K562 (cell line): Measurements from ENCODE around the gene ERCC2. TPM values are rescaled to one million over a fixed set of nuclear protein-coding genes. Genes with fewer than 3 reads are reported as not detected.

Source experiments
- CCAR2 ChIP-seq: fragments of 200-400 bp; formaldehyde crosslinking; IDR thresholded peaks from 2 replicates; pipeline ENCODE4 v1.6.1; 2017; ENCODE audit warnings: mild to moderate bottlenecking, low read depth, low read length
- CHCHD3 ChIP-seq: fragments of 250-450 bp; sonication (Bioruptor Pico); IDR thresholded peaks from 2 replicates; pipeline ENCODE4 v2.1.2; 2022; ENCODE audit warnings: mild to moderate bottlenecking
- DNMT1 ChIP-seq: fragments of 450-650 bp; IDR thresholded peaks from 2 replicates; pipeline ENCODE4 v1.6.1; 2016; ENCODE audit warnings: antibody characterized with exemption, mild to moderate bottlenecking
- FOXJ2 ChIP-seq: fragments of 200-800 bp; sonication (Bioruptor generic); IDR thresholded peaks from 2 replicates; pipeline ENCODE4 v1.6.1; 2016; ENCODE audit warnings: missing genetic modification characterization, missing compliant biosample characterization
- HNRNPL ChIP-seq: fragments of 200-400 bp; formaldehyde crosslinking; IDR thresholded peaks from 2 replicates; pipeline ENCODE4 v1.6.1; 2017; ENCODE audit warnings: low read depth, mild to moderate bottlenecking, low read length
- KAT7 ChIP-seq: sonication (generic); formaldehyde crosslinking; IDR thresholded peaks from 2 replicates; pipeline ENCODE4 v1.8.0; 2022; ENCODE audit warnings: missing genetic modification reagents, mild to moderate bottlenecking, borderline replicate concordance
- KDM5B ChIP-seq: fragments of 200-600 bp; sonication (generic); IDR thresholded peaks from 2 replicates; pipeline ENCODE4 v1.6.1; 2012; ENCODE audit warnings: low read depth, mild to moderate bottlenecking, moderate library complexity, low read length, control low read depth, inconsistent platforms; ENCODE audit not compliant: insufficient replicate concordance
- NRF1 ChIP-seq, 2 experiments: fragments of 450-650 bp; IDR thresholded peaks in 1 of 2; conservative IDR thresholded peaks in 1 of 2; 2 replicates each; pipeline ENCODE4 v1.6.1; 2014; ENCODE audit warnings: mild to moderate bottlenecking in 2 of 2
- RCOR1 ChIP-seq, 2 experiments: IDR thresholded peaks; 2 replicates each; pipeline ENCODE4 v1.6.1; 2012; ENCODE audit warnings: low read depth in 2 of 2, low read length in 2 of 2, borderline replicate concordance in 1 of 2, improper control_type of control experiment in 1 of 2
- SETDB1 ChIP-seq: IDR thresholded peaks from one replicate; pipeline ENCODE4 v1.6.1; 2012; ENCODE audit warnings: low read length, control low read depth, inconsistent platforms
- SIN3A ChIP-seq, 2 experiments: fragments of 150-350 bp in 1 of 2; IDR thresholded peaks; 2 replicates each; pipeline ENCODE4 v1.6.1; 2011 to 2016; ENCODE audit warnings: borderline replicate concordance in 2 of 2, low read depth in 2 of 2, low read length in 2 of 2, mild to moderate bottlenecking in 2 of 2, moderate library complexity in 2 of 2; ENCODE audit not compliant: control insufficient read depth in 1 of 2
- TEAD4 ChIP-seq, 2 experiments: sonication (generic) in 1 of 2; formaldehyde crosslinking in 1 of 2; IDR thresholded peaks; 2 replicates each; pipeline versions ENCODE4 v1.6.1 to v1.8.0; 2012 to 2022; ENCODE audit warnings: borderline replicate concordance in 1 of 2, inconsistent platforms in 1 of 2, low read length in 1 of 2, mild to moderate bottlenecking in 1 of 2, missing genetic modification reagents in 1 of 2
- WHSC1 ChIP-seq: IDR thresholded peaks from one replicate; pipeline ENCODE4 v1.6.1; 2012; ENCODE audit warnings: low read length, control low read depth, inconsistent platforms
- XRCC5 ChIP-seq: fragments of 200-400 bp; formaldehyde crosslinking; IDR thresholded peaks from 2 replicates; pipeline ENCODE4 v1.6.1; 2017; ENCODE audit warnings: low read depth, mild to moderate bottlenecking, low read length
- ZEB2 ChIP-seq: fragments of 450-650 bp; IDR thresholded peaks from 2 replicates; pipeline ENCODE4 v1.6.1; 2016
- ZNF239 ChIP-seq: fragments of 250-450 bp; sonication (Bioruptor Pico); IDR thresholded peaks from 2 replicates; pipeline ENCODE4 v1.4.0; 2020; ENCODE audit warnings: mild to moderate bottlenecking
- ZNF75A ChIP-seq: fragments of 450-650 bp; formaldehyde crosslinking; IDR thresholded peaks from 2 replicates; pipeline ENCODE4 v1.4.0; 2020; ENCODE audit warnings: mild to moderate bottlenecking
- polyA plus RNA-seq, 8 experiments: library from polyadenylated mRNA; depleted of rRNA in 4 of 8; stranded (reverse) in 5 of 8; unstranded in 3 of 8; fragments of >200 nt; fragmentation: Nextera tagmentation in 2 of 8; fragmentation: Illumina TruSeq in 1 of 8; extraction: Ambion mirVana in 2 of 8; extraction: Trizol in 1 of 8; gene quantifications; 2 replicates each; pipeline versions ENCODE4 v1.2.1 to v1.2.3, GENCODE V29; 2011 to 2014; ENCODE audit warnings: inconsistent platforms in 1 of 8, missing spikeins in 1 of 8
- total RNA-seq, 7 experiments: library from RNA; depleted of rRNA in 6 of 7; stranded (reverse); fragments of >200 nt in 6 of 7; fragmentation: Illumina TruSeq in 2 of 7; extraction: Trizol in 2 of 7; gene quantifications; 2 replicates each; pipeline versions ENCODE4 v1.2.1 to v1.2.3, GENCODE V29; 2011 to 2021; ENCODE audit warnings: low replicate concordance in 1 of 7
- TF ChIP-seq, protein P1 (sequence below): fragments of 450-650 bp; IDR thresholded peaks from 2 replicates; pipeline ENCODE4 v1.6.1; 2016
- TF ChIP-seq, protein P2 (sequence below): fragments of 200-800 bp; sonication (Bioruptor generic); IDR thresholded peaks from 2 replicates; pipeline ENCODE4 v1.6.1; 2017; ENCODE audit warnings: missing genetic modification characterization, missing compliant biosample characterization
- TF ChIP-seq, protein P3 (sequence below): sonication (generic); formaldehyde crosslinking; IDR thresholded peaks from 2 replicates; pipeline ENCODE4 v1.8.0; 2022; ENCODE audit warnings: mild to moderate bottlenecking, missing genetic modification reagents
- TF ChIP-seq, protein P4 (sequence below): fragments of 250-450 bp; sonication (Bioruptor Pico); IDR thresholded peaks from 2 replicates; pipeline ENCODE4 v1.4.0; 2020; ENCODE audit warnings: borderline replicate concordance

The ERCC2 gene
- total and polyA plus RNA-seq, 9 of the 15 experiments (the other 6 are each of a cell fraction or from before 2014, with no cell fraction given), result 2.2 to 55.9 (median 23.4) TPM

DNA sequence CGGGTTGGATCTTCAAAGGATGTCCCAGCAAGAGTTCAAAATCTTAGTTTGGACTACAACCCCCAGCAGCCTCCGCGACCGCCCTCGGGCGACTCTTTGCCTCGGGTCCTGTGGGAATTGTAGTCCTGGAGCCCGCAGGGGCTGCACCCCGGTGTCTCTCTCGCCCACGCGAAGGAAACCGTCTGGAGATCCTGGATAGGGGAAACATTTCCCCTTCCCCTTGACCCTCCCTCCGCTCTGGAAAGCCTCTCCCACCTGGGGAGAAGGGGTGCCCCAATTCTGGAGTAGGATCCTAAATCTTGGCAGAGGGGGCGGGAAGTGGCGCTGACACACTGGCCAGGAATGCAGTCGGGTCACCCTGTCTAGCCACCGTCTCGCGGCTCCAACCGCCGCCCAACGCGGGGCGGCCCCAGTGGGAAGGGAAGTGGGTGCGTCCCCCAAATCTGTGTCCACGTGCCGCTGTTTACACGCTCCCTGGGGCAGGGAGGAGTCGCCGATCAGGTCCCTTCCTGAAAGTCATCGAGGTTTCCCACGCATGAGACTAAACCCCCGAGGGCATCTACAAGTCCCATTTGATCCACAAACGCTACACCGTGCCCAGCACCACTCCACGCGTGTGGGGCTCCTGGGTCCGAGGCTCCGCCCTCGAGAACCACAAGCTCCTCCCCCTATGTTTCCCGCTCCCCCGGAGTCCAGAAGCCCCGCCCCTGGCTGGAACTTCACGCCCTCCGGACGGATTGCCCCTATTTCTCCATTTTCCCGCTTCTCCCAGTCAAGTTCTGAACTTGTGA lies 35.3 kb upstream of the ERCC2 start (continued):
- TF ChIP-seq, protein P1, sequence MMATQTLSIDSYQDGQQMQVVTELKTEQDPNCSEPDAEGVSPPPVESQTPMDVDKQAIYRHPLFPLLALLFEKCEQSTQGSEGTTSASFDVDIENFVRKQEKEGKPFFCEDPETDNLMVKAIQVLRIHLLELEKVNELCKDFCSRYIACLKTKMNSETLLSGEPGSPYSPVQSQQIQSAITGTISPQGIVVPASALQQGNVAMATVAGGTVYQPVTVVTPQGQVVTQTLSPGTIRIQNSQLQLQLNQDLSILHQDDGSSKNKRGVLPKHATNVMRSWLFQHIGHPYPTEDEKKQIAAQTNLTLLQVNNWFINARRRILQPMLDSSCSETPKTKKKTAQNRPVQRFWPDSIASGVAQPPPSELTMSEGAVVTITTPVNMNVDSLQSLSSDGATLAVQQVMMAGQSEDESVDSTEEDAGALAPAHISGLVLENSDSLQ, result peak; percentile 58
- no peak for TF ChIP-seq KAT7 (CRISPR knock-in tag)
- no peak for TF ChIP-seq KDM5B
- TF ChIP-seq ZEB2, result 0 out of 2 replicates have a peak, but pooled peaks have one; percentile 16
- no peak for TF ChIP-seq CCAR2
- no peak for TF ChIP-seq ZNF239
- TF ChIP-seq NRF1 (conservative IDR thresholded peaks at IDR 0.05 in 1 of 2, IDR thresholded peaks at IDR 0.05 in 1 of 2), result peak; percentile 10; a peak in 2 of 4 replicates
- TF ChIP-seq, protein P2, sequence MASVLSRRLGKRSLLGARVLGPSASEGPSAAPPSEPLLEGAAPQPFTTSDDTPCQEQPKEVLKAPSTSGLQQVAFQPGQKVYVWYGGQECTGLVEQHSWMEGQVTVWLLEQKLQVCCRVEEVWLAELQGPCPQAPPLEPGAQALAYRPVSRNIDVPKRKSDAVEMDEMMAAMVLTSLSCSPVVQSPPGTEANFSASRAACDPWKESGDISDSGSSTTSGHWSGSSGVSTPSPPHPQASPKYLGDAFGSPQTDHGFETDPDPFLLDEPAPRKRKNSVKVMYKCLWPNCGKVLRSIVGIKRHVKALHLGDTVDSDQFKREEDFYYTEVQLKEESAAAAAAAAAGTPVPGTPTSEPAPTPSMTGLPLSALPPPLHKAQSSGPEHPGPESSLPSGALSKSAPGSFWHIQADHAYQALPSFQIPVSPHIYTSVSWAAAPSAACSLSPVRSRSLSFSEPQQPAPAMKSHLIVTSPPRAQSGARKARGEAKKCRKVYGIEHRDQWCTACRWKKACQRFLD (CRISPR knock-in tag), result peak; percentile 96
- TF ChIP-seq, protein P3, sequence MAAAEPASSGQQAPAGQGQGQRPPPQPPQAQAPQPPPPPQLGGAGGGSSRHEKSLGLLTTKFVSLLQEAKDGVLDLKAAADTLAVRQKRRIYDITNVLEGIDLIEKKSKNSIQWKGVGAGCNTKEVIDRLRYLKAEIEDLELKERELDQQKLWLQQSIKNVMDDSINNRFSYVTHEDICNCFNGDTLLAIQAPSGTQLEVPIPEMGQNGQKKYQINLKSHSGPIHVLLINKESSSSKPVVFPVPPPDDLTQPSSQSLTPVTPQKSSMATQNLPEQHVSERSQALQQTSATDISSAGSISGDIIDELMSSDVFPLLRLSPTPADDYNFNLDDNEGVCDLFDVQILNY (CRISPR knock-in tag), result no peak
- TF ChIP-seq FOXJ2 (tag), result peak; percentile 63; the same call in 1 of the 2 replicates
- TF ChIP-seq CHCHD3 (CRISPR knock-in tag), result no peak
- no peak for TF ChIP-seq HNRNPL
- TF ChIP-seq TEAD4 (IDR thresholded peaks at IDR 0.05; ENCODE audit: low read length), result peak; percentile 79
- TF ChIP-seq TEAD4 (CRISPR knock-in tag; IDR thresholded peaks at IDR 0.05; ENCODE audit: borderline replicate concordance), result peak; percentile 88
- TF ChIP-seq DNMT1, result no peak
- TF ChIP-seq ZNF75A (CRISPR knock-in tag), result no peak
- TF ChIP-seq SIN3A (IDR thresholded peaks at IDR 0.05; ENCODE audit: borderline replicate concordance in 2 of 2, control insufficient read depth in 1 of 2, low read depth in 2 of 2, low read length in 2 of 2), result no peak; a peak in 2 of 4 replicates
- no peak; the same call in 1 of the 2 replicates for TF ChIP-seq XRCC5
- TF ChIP-seq RCOR1 (IDR thresholded peaks at IDR 0.05; ENCODE audit: borderline replicate concordance in 1 of 2, low read depth in 2 of 2, low read length in 2 of 2), result 0 out of 4 replicates have a peak, but pooled peaks of 1 of the 2 experiments have one; percentile 29
- no peak for TF ChIP-seq WHSC1
- TF ChIP-seq, protein P4, sequence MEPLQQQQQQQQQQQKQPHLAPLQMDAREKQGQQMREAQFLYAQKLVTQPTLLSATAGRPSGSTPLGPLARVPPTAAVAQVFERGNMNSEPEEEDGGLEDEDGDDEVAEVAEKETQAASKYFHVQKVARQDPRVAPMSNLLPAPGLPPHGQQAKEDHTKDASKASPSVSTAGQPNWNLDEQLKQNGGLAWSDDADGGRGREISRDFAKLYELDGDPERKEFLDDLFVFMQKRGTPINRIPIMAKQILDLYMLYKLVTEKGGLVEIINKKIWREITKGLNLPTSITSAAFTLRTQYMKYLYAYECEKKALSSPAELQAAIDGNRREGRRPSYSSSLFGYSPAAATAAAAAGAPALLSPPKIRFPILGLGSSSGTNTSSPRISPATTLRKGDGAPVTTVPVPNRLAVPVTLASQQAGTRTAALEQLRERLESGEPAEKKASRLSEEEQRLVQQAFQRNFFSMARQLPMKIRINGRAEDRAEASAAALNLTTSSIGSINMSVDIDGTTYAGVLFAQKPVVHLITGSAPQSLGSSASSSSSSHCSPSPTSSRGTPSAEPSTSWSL (CRISPR knock-in tag), result no peak
- no peak for TF ChIP-seq SETDB1
